Tibial nerve (tissue), 4 donors: ENCODE data around the gene CARNS1. TPM values are rescaled to one million over a fixed set of nuclear protein-coding genes. Genes with fewer than 3 reads are reported as not detected.
"Not testable (repeated sequence)": the region's sequence is repeated elsewhere in the genome, so short reads cannot be mapped to it uniquely, and the experiment has no call there.

Experiments
- DNase-seq, 2 donors: peaks; one replicate each; pipeline ENCODE4 v3.0.0-alpha.2; 2019; ENCODE audit warnings: low spot score in 2 of 2
- H3K27ac ChIP-seq, 4 donors: fragments of 200-600 bp; sonication (generic) in 3 of 4; one replicate each; pipeline ENCODE4 v1.5.1; 2017 to 2019; ENCODE audit warnings: mild to moderate bottlenecking in 1 of 4
- H3K27me3 ChIP-seq, 2 donors: fragments of 200-600 bp; sonication (generic) in 1 of 2; one replicate each; pipeline versions ENCODE4 v1.5.1 to v1.6.0; 2017 to 2019
- H3K36me3 ChIP-seq, 3 donors: fragments of 200-600 bp; sonication (generic); one replicate each; pipeline ENCODE4 v1.5.1; 2018 to 2019
- H3K4me1 ChIP-seq, 4 donors: fragments of 200-600 bp; sonication (generic) in 3 of 4; one replicate each; pipeline ENCODE4 v1.5.1; 2017 to 2019
- H3K4me3 ChIP-seq, 4 donors: fragments of 200-600 bp; sonication (generic) in 3 of 4; one replicate each; pipeline ENCODE4 v1.5.1; 2017 to 2019; ENCODE audit warnings: mild to moderate bottlenecking in 1 of 4, moderate library complexity in 1 of 4
- H3K9me3 ChIP-seq, 4 donors: fragments of 200-600 bp; sonication (generic) in 3 of 4; one replicate each; pipeline ENCODE4 v1.5.1; 2017 to 2019
- CTCF ChIP-seq, 5 experiments: fragments of 200-600 bp in 3 of 5; fragments of 450-650 bp in 2 of 5; sonication (generic) in 3 of 5; IDR thresholded peaks; one replicate each; pipeline ENCODE4 v1.5.1; 2016 to 2019; ENCODE audit warnings: antibody characterized with exemption in 5 of 5, mild to moderate bottlenecking in 3 of 5, moderate library complexity in 2 of 5
- EP300 ChIP-seq, 2 donors: sonication (generic); formaldehyde crosslinking; IDR thresholded peaks; one replicate each; pipeline ENCODE4 v1.6.1; 2017; ENCODE audit warnings: antibody characterized with exemption in 2 of 2, mild to moderate bottlenecking in 1 of 2
- POLR2A ChIP-seq, 2 donors: fragments of 450-650 bp; IDR thresholded peaks; one replicate each; pipeline ENCODE4 v1.6.1; 2017; ENCODE audit warnings: antibody characterized with exemption in 2 of 2, mild to moderate bottlenecking in 2 of 2, moderate library complexity in 2 of 2
- WGBS, 2 donors: methylation state at CpG; one replicate each; pipeline ENCODE4 v1.1.5; 2018; 5-methylcytosine and 5-hydroxymethylcytosine counted together
- total RNA-seq, 4 donors: library from RNA; depleted of rRNA; stranded (reverse); fragments of >200 nt; gene quantifications; one replicate each; pipeline ENCODE4 v1.1.0, GENCODE V29; 2016

The CARNS1 gene
- total RNA-seq, 4 donors from 2014 or later, result 1.8 to 5.9 (median 4.3) TPM

GRCh38 chr11:67463186-67463585 lies 47.7 kb downstream of the CARNS1 start:
- Histone ChIP-seq H3K9me3 (no peaks in the 10 kb centered on the region), H3K4me3 (no peak overlapping the region), H3K27me3 (no peaks in the 10 kb centered on the region), H3K27ac (peak overlapping the region in 3 of 4 donors; percentile 87 to 98 (median 97)), H3K4me1 (peaks cover 4 to 41% (median 30%) of the 10 kb centered on the region in 4 donors), H3K36me3 (peaks cover 0 to 13% (median 0%) of the 10 kb centered on the region in 3 donors)
- TF ChIP-seq EP300 (IDR thresholded peaks at IDR 0.05) (no peak), CTCF (IDR thresholded peaks at IDR 0.05) (no peak), POLR2A (IDR thresholded peaks at IDR 0.05) (no peak)
- DNase-seq, result no peak
- WGBS, 2 donors, result 90 to 97% methylated on average over 10 of the region's 10 CpGs

- WGBS, 2 donors, result 53 to 61% methylated on average over 14 to 19 of the region's 20 CpGs
- TF ChIP-seq POLR2A (IDR thresholded peaks at IDR 0.05) (peak in 1 of 2 donors; percentile 16), CTCF (IDR thresholded peaks at IDR 0.05) (no peak), EP300 (IDR thresholded peaks at IDR 0.05) (peak in 1 of 2 donors; percentile 24)
- H3K9me3 ChIP-seq, result no peaks in the 10 kb centered on the region
- peaks cover 0 to 13% (median 0%) of the 10 kb centered on the region in 3 donors for H3K36me3 ChIP-seq
- peak overlapping the region; percentile 47 to 71 (median 56) for H3K4me3 ChIP-seq
- no peaks in the 10 kb centered on the region for H3K27me3 ChIP-seq
- H3K4me1 ChIP-seq, result peaks cover 4 to 46% (median 32%) of the 10 kb centered on the region in 4 donors
- DNase-seq, result peak; percentile 58 to 60
- peak overlapping the region; percentile 87 to 98 (median 96) for H3K27ac ChIP-seq
Measured at GRCh38 chr11:67463680-67464410, 48.4 kb downstream of the CARNS1 start.

GRCh38 chr11:67464411-67465188 lies 49.1 kb downstream of the CARNS1 start:
- TF ChIP-seq POLR2A (IDR thresholded peaks at IDR 0.05), result peak in 1 of 2 donors; percentile 51
- TF ChIP-seq CTCF (IDR thresholded peaks at IDR 0.05), result no peak
- TF ChIP-seq EP300 (IDR thresholded peaks at IDR 0.05), result peak in 1 of 2 donors; percentile 69
- peaks cover 0 to 13% (median 0%) of the 10 kb centered on the region in 3 donors for H3K36me3 ChIP-seq
- no peaks in the 10 kb centered on the region for H3K27me3 ChIP-seq
- peaks cover 4 to 48% (median 30%) of the 10 kb centered on the region in 4 donors for H3K4me1 ChIP-seq
- WGBS, 2 donors, result 4 to 8% methylated on average over 45 to 47 of the region's 56 CpGs
- H3K4me3 ChIP-seq, result peak overlapping the region; percentile 47 to 71 (median 56)
- H3K27ac ChIP-seq, result peak overlapping the region; percentile 87 to 98 (median 96)
- no peaks in the 10 kb centered on the region for H3K9me3 ChIP-seq
- peak; percentile 85 to 89 for DNase-seq

GRCh38 chr11:67465189-67465510 lies 49.7 kb downstream of the CARNS1 start:
- Histone ChIP-seq H3K4me1 (peaks cover 4 to 54% (median 32%) of the 10 kb centered on the region in 4 donors), H3K36me3 (peaks cover 0 to 13% (median 0%) of the 10 kb centered on the region in 3 donors), H3K9me3 (no peaks in the 10 kb centered on the region), H3K27ac (peak overlapping the region; percentile 87 to 98 (median 96)), H3K4me3 (peak overlapping the region; percentile 47 to 71 (median 56)), H3K27me3 (no peaks in the 10 kb centered on the region)
- TF ChIP-seq POLR2A (IDR thresholded peaks at IDR 0.05) (no peak), EP300 (IDR thresholded peaks at IDR 0.05) (no peak), CTCF (IDR thresholded peaks at IDR 0.05) (no peak)
- no peak for DNase-seq
- WGBS, 2 donors, result 40 to 68% methylated on average over 3 of the region's 3 CpGs

- Histone ChIP-seq H3K4me3 (peak overlapping the region in 1 of 4 donors; percentile 63), H3K4me1 (peaks cover 4 to 58% (median 33%) of the 10 kb centered on the region in 4 donors), H3K27ac (peak overlapping the region in 3 of 4 donors; percentile 95 to 98 (median 97)), H3K36me3 (peaks cover 0 to 13% (median 0%) of the 10 kb centered on the region in 3 donors)
- not testable (repeated sequence) for H3K9me3 ChIP-seq, H3K27me3 ChIP-seq, DNase-seq
- WGBS, 2 donors, result 58 to 77% methylated on average over 2 of the region's 2 CpGs
Measured at GRCh38 chr11:67465530-67465929, 50.1 kb downstream of the CARNS1 start.
